Activated naive CD4-positive, alpha-beta T cell treated with anti-CD3 and anti-CD28 coated beads, Interleukin-2, amount 50 U/mL, for 16 hours (primary cell): Measurements from ENCODE around the gene RPS6KL1.

ENCODE experiments used
- DNase-seq: peaks from one replicate; pipeline ENCODE4 v3.0.0-alpha.2; 2020

RPS6KL1 gene

DNA sequence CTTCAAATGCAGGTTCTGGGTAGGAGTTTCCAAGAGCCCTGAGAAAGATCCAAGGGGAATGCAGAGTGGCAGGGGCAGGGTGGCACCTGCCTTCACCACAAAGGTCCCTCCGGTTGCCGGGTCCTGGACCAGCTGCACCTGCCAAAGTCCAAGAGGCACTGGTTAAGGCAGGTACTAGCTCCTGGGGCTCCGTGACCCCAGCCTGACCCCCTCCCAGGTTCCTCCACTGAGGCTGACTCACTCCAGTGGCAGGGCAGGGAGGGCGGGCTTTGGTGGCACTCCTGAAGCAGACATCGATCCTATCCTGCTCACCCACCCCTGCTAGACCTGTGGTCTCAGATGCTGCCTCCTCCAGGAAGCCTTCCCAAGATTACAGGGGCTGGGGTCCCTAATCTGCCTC, 11.4 kb downstream of the RPS6KL1 start:
- DNase-seq: no peak

DNA sequence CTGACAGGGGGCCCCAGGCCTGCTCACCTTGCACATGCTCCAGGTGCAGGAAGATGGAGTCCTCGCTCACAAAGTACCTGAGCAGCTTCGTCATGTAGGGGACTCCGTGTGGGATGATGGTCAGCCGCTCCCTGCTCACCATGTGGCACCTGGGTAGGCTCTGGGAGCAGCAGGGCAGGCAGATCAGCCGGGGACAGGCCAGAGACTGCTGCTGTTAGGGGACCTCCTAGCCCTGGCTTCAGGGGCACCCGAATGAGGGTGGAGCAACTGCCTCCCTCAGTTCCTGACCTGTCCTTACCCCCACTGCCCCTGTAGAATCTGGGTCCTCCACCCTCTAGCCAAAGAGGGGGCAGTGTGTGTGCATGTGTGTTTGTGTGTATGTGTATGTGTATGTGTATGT, 11.8 kb downstream of the RPS6KL1 start:
- DNase-seq: no peak

DNA sequence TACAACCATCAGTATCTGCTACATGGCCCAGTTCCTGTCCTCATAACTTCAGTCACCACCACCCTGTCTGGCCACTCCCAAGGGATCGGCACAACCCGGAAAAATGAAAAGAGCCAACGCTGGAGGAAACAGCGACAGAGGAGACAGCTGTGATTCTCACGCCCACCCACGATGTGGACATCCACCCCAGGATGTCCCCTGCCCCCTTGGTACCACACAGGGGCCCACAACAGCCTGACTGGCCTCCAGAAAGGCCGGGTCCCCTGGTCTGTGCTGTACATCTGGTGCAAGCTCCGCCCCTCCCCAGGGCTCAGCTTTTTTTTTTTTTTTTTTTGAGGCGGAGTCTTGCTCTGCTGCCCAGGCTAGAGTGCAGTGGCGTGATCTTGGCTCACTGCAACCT, 12.5 kb downstream of the RPS6KL1 start:
- no peak for DNase-seq

DNA sequence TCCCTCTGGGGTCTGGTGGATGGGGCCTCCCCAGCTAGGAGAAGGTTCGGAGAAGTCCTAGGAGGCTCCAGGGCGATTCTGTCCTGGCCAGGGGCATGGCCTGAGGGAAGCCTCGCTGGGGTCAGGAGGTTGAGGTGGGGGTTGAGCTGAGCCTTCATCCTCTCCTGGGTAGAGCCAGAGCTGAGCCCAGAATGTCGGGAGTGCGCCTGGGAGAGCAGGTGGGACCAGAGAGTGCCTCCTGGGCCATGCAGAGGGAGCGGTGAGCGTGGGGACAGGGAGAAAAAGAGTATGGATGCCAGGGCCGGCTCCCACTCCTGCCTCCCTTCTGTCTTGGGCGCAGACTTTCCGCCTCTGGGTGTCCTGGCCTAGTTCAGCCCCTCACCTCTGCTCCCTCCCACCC, 13.1 kb downstream of the RPS6KL1 start:
- DNase-seq: no peak

DNA sequence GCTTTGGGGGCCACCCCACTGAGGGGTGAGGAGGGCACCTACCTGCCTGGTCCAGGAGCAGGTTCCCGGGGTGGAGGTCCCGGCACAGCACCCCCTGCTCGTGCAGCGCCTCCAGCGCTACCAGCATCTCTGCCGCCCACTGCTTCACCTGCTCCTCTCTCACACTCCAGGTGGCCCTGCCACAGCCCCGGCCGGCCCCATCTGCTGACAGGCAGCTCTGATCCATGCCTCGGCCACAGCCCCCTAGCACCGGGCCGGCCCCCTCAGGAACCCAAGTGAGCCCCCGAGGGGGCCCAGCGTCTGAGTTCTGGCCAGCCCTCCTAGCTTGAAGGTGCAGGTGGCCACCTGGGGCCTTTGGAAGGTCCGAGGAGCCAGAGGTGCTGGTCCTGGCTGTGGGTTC, 13.6 kb downstream of the RPS6KL1 start:
- DNase-seq: no peak

DNA sequence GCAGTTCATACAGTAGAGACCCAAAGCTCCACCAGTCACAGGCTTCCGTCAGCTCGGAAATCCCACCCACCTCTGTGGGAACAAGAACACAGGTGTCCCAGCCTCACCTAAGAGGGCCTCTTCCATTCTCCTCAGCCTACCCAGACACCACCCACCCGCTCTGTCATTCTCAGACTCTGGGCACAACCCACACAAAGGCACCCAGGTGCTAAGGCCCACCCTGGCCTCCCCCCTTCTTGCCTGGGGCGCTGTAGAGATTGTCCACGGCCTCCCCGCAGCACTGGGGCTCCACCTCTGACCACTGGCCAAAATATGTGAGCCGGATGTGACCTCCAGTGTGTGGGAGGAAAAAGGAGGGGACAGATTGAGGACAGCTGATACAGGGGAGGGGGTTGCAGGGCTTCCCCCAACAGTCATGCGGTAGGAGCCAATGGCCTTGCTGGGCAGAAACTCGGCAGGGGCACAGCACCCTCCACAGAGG, 14.2 kb downstream of the RPS6KL1 start:
- no peak for DNase-seq

DNA sequence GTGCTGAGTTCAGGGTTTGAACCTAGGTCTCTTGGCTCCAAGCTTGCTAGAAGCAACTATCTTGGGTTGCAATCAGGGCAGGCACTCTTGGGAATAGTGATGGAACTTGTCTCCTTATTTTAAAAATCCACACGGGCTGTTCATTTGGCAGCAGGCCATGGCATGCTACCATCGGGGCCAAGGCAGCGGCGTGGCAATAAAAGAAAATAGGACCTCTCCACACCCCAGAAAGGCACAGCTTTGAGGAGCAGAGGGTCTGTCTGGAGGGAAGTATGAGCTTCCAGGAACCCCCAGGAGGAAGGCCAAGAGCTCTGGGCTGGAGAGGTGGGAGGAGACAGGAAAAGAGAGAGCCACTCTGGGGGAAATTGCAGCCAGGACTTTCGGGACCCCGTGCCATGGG, 15.3 kb downstream of the RPS6KL1 start:
- no peak for DNase-seq

DNA sequence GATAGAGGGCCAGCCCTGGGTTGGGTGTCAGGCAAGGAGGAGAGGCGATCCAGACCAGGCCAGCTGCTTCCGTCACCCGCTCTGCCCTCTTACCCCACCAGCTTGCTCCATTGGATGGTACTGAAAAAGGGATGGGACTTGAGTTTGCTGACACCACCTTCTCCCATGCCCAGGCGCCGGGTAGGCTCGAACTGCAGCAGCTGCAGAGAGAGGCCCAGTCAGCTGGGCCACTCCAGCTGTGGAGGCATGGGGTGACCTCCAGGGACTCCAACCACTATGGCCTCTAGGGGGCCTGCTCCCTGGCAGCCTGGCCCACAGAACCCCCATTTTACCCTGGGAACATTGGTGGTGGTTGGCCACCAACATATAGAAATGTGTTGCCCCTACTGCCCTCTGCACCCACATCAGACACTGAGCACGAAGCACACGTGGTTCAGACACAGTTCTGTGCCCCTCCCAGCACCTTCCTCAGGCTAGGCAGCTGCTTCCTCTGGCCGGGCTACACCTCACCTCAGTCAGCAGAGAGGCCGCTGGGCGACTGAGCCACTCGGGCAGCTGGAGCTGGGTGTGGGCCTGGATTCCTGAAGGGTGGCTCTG, 16.0 kb downstream of the RPS6KL1 start:
- DNase-seq: no peak

DNA sequence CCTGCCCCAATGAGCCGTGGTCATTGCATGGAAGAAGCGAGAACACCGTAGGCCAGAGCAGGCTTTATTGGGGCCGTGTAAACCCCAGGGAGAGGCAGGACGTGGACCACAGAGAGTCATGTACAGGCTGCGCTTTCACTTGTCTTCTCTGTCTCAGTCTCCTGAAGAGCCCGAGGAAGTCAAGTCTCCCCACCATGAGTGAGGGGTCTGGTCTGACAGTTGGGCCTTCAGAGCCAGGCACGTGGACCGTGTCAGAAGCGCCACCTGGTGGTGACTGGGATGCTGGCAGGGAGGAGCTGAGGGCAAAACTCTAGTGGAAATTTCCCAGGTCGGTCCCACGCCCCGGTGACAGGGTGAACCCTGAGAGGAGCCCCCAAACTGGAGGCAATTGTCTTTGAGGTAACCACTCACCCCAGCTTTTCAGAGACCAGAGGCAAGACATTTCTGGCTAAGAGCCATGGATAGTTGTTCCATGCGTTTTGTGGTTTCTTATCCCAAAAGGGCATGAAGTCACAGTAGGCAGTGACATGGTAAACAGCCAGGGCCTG, 17.4 kb downstream of the RPS6KL1 start:
- DNase-seq: peak; percentile 80

DNA sequence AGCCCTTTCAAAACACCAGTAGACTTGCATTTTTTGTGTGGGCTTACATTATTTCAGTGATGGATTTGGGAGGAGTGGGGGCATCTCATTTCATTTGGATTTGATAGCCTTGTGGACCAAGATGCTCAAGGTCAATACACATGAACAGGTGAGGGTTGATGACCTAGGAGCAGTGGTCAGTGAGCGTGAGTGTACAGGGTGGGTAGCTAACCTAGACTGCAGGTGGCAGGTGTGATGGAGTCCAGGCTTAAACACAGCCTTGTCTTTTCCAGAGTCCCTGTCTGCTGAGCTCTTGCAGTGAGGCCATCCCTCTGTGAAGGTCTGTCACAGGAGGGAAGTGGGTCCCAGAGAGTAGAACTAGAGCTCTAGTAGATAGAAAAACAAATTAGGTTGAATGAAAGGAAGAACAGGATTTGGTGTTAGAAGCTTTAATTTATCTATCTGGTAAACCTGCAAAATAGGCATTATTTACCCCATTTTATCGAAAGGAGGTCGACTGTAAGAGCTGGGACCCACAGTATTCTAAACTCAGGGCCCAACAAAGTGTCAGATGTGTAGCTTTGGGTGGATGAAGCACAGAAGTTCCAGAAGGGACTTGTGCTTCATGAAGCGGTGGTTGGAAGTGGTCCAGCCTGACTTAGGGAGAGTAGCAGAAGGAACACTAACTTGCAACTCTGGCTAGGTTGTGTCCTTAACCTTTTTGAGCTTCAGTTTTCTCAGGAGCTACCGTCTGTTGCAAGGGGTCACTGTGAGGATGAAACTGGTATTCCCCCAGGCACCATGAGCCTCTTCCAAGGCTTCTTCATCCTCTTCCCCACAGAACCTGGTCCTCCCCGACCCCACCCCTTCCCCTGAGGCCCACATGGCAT, 18.2 kb downstream of the RPS6KL1 start:
- no peak for DNase-seq

DNA sequence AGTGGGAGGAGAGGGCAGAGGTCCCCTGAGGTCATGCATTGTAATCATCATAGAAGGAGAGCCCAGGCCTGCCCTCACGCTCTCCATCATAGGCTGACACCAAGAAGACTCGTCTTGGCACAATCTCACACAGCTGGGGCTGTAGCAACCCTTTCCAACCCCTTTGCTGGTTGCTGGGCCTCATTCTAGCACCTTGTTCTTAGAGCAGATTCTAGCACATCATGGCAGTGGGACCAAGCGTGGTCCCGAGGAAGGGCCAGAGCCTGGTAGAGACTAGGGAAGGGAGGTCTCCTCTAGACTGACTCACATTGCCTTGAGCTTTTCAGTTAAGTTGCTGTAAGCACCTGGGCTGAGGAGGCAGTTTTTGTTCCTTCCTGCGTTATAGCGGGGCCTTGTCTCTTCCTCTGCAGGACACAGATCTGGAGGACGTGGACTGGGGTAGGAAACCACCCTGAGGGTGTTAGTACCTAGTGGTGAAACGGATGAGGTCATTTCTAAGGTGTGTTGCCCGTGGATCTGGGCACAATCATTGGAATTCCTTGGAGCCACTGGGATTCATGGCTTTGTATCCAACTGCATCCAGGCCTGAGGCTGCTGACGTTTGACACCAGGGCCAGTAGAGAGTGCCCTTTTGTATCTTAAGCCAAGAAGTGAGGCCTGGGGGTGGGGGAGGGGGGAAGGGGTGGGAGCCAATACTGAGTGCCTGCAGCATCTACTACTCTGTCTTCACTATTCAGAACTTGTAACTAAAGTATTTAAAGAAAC, 19.9 kb downstream of the RPS6KL1 start:
- DNase-seq: no peak

DNA sequence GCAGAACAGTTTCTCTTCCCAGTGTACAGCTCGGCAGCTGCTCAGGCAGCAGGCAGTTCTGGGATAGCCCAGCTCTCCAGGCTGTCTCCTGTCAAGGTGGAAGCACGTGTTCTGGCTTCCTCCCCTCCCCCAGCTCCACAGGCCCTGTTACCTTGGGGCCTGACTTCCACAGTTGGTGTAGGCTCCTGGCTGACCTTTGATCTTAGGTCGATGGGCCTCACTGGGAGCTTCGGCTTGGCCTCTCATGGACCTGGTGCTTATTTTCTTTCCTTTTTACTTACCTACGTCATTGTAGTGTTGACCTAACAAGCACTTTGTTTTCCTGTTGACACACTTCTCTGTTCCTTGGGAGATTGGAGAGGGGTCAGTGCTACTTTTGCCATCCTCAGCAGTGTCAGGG, 24.4 kb downstream of the RPS6KL1 start:
- no peak for DNase-seq

DNA sequence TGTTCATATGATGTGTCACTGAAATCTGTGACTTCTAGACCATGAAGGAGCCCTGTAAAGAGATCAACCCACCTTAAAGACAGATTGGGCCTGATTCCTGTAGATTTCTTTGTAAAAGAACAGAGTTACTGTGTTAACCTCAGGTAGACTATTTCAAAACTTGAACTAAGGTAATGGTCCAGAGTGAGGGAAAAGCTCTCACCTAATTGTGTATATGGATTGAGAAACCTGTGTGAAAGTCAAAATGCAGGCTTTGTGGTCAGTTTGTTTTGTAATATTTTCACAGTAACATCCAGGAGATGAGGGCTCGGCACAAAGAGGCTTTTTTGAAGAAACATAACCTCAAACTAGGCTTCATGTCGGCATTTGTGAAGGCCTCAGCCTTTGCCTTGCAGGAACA, 25.0 kb downstream of the RPS6KL1 start:
- DNase-seq: no peak

DNA sequence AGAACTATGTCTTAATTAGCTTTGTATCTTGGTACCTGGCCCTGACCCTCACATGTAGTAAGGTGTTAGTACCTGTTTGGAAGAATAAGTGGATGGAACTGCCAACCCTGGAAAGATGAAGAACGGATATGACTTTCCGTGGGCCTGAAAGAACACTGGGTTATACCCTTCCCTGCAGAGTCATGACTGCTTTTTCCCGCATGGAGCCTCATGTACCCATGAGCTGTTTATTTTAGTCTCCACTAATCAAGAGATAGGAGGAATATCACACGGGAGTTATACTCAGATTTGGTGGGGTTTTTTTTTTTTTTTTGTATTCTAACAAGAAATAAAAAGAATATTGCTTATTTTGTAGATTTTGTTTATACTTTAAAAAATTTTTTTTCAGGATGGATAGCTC, 25.4 kb downstream of the RPS6KL1 start:
- DNase-seq: no peak

DNA sequence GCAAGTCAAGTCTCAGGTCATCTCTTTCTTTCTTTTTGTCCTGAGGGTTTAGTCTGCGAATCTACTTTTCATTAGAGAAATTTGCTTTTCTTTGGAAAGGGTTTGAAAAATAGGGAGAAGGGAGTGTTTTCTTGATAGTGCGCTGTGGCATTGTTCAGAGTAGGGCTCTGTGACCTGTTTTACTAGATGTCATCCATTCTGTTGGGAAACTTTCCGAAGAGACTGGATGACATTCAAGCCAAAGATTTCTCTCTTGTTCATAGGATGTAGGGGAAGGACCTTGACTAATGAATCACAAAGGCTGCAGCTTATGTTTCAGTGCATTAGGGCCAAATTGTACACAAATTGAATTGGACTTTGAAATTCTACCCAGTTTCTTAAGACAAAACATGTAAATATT, 26.7 kb downstream of the RPS6KL1 start:
- no peak for DNase-seq

DNA sequence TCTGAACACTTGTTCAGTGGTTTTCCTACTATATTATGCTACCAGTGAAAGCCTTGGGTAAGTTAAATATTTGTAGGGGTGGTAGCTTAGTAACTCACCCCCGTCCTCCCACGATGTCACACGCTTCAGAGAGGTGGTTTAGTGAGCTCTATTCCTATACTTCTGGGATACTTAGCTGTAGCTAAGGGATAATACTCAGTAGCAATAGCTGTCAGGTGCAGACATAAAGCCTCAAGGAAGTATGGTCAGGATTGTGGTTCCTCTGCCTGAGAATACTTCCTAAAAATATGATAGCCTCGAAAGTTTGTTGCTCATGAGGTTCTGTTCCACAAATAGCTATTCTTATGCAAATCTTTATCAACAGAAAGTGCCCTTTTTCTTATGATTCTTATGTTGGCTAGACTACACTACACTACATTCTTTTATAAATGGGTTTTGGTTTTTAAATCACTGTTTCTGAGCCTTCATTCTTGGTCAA, 29.4 kb downstream of the RPS6KL1 start:
- no peak for DNase-seq

DNA sequence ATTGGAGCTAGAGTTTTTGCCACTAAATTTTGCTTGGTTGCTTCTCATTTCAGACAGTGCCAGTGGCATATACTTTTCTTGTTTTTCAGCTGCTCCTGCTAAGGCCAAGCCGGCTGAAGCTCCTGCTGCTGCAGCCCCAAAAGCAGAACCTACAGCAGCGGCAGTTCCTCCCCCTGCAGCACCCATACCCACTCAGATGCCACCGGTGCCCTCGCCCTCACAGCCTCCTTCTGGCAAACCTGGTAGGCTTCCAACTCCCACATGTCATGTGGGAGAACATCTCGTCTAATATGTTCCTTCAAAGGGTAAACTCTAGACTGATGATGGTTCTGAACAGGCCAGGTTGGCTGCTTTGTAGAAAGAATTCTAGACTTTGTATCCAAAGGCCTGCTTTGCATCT, 30.3 kb downstream of the RPS6KL1 start:
- DNase-seq: no peak

DNA sequence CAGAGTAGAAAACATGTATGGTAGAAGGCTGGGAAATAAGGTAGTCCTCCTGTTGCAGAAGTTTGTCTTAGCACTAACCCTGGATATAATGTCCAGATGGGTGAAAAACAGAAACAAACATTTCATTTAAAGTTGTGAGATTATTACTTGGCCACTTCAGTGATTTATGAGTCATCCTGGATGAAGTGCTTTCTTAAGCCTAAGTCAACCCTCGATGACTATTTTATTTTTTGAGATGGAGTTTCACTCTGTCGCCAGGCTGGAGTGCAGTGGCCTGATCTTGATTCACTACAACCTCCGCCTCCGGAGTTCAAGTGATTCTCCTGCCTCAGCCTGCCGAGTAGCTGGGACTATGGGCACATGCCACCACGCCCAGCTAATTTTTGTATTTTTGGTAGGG, 31.2 kb downstream of the RPS6KL1 start:
- no peak for DNase-seq

DNA sequence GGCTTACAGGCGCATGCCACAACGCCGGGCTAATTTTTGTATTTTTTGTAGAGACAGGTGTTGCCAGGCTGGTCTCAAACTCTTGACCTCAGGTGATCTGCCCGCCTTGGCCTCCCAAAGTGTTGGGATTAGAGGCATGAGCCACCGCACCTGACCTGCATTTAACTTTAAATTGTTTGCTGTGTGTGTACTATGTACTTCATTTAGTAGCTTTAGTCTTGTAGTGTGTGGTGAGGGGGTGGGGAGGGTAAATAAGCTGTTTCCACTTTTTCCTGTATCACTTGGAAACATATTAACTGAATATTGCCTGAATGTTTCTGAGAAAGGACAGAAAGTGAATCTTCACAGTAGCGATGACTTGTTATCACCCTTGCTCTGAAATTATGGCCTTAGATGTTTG, 32.8 kb downstream of the RPS6KL1 start:
- DNase-seq: no peak

DNA sequence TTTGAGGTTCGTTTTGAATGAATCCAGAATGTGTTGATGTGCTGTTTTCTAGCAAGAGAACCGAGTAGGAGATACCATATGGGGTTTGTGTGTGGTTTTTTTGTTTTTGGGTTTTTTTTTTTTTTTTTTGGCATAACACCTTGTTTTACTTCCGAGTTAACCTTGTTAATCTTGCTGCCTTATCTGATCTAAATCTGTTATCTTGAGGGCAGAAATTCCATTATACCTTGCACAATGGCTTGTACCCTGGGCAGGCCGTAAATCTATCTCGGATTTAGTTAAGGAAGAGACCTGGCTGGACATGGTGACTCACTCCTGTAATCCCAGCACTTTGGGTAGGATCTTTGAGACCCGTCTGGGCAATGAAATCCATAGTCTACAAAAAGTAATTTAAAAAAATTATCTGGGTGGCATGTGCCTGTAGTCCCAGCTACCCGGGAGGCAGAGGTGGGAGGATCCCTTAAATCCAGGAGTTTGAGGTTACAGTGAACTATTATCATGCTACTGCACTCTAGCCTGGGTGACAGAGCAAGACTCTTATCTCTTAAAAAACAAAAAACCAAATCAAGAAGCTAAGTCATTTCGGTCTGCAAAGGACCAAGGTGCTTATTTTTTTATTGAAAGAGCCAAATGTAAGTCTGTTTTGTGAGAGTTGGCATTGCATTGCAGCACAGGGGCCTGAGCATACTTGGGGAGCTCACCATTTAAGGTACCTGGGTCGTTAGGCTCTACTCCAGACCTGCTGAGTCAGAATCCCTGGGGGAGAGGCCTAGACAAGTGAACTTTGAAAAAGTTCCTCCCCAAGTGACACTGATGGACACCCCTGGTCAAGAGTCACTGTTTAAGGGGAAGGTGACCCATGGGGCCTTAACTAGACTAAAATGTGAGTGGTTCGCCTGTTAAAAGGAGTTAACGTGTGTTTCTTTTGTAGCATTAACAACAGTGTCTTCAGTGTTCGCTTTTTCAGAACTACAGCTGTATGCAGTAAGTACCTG, 34.6 kb downstream of the RPS6KL1 start:
- no peak for DNase-seq

DNA sequence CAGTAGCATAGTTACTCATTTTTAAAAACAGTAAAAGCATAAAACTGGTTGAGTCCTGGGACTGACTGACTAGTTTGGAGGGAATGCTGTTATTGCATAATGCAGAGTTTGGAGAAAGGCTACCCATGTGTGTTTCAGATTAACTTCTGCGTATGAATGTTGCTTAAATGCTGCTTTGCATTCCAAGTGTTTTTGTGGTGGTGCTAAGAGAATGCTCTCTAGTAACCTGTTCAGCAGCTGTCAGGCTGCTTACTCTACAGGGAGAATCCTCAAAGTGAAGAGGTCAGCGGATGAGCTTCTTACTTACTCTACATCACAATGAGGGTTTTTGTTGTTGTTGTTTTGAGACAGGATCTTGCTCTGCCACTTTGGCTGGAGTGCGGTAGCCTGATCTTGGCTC, 37.1 kb downstream of the RPS6KL1 start:
- no peak for DNase-seq
